22Rv1 (cell line): ENCODE data around the gene SLC5A1.
"Not testable (repeated sequence)": the region's sequence is repeated elsewhere in the genome, so short reads cannot be mapped to it uniquely, and the experiment has no call there.

Source experiments
- CTCF ChIP-seq: fragments of 450-650 bp; IDR thresholded peaks from 2 replicates; pipeline ENCODE4 v1.5.1; 2017; ENCODE audit warnings: mild to moderate bottlenecking
- ZFX ChIP-seq: fragments of 450-650 bp; IDR thresholded peaks from 2 replicates; pipeline ENCODE4 v1.6.1; 2017; ENCODE audit warnings: antibody characterized with exemption, borderline replicate concordance

GRCh38 chr22:32137731-32138324 is 94.8 kb downstream of the SLC5A1 start:
- not testable (repeated sequence) for TF ChIP-seq CTCF, ZFX
